ENCODE data around the gene CYB5A.
"Not testable (repeated sequence)": the region's sequence is repeated elsewhere in the genome, so short reads cannot be mapped to it uniquely, and the experiment has no call there.

Gene CYB5A, protein sequence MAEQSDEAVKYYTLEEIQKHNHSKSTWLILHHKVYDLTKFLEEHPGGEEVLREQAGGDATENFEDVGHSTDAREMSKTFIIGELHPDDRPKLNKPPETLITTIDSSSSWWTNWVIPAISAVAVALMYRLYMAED

GRCh38 chr18:74291771-74292540 is at the start of gene CYB5A:
Gene CYB5A (minus strand): TSS chr18:74291963. CDS start chr18:74291875, 88 bp downstream.
- DNase-seq: peak; percentile 80

GRCh38 chr18:74337912-74338309 is 46.1 kb upstream of the CYB5A start:
- DNase-seq: no peak

- no peak for DNase-seq
Measured at GRCh38 chr18:74337155-74337911, 45.6 kb upstream of the CYB5A start.

DNA sequence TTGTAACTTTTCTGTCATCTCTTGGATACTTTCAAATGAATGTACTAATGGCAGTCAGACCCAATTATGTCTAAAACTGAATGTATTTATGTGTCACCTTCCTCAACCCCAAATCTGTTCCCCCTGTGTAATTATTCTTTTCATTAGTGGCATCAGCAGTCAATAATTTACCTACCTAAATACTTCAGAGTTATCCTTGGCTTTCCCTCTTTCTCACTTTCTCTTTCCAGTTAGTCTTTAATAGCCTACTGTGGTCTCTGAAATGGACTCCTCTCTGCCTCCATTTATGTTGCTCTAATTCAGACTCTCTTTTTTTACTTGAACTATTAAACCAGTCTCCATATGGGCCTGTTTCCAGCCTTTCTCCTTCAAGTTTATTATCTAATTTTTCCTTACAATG is 44.9 kb upstream of the CYB5A start:
- no peak for DNase-seq

GRCh38 chr18:74334242-74334893 is 42.6 kb upstream of the CYB5A start:
- DNase-seq: no peak

DNA sequence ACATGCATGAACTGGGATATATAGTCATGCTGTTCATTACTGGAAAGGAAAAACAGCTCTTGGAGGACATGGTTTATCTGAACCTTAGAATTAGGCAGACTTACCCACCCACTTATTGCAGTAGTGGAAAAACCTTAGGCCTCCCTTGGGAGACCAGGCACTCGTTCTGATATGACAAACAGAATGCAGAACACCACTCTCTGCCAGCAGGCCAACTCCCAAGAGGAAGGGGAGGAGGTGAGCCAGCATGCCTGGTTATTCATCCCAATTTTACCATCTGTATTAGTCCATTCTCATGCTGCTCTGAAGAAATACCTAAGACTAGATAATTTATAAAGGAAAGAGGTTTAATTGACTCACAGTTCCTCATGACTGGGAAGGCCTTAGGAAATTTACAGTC is 41.3 kb upstream of the CYB5A start:
- no peak for DNase-seq

- DNase-seq: no peak
Measured at GRCh38 chr18:74331404-74331803, 39.6 kb upstream of the CYB5A start.

- DNase-seq: no peak
Measured at GRCh38 chr18:74329688-74330205, 38.0 kb upstream of the CYB5A start.

DNA sequence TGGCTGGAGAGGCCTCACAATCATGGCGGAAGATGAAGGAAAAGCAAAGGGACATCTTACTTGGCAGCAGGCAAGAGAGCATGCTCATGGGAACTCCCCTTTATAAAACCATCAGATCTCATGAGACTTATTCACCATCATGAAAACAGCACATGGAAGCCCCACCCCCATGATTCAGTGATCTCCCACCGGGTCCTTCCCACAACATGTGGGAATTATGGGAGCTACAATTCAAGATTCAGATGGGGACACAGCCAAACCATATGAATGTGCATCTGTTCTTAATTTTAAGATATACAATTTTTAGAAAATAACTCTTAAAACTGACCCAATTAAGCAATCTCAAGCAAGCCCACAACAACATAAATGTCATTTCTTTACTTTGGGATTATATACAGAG is 36.4 kb upstream of the CYB5A start:
- no peak for DNase-seq

DNA sequence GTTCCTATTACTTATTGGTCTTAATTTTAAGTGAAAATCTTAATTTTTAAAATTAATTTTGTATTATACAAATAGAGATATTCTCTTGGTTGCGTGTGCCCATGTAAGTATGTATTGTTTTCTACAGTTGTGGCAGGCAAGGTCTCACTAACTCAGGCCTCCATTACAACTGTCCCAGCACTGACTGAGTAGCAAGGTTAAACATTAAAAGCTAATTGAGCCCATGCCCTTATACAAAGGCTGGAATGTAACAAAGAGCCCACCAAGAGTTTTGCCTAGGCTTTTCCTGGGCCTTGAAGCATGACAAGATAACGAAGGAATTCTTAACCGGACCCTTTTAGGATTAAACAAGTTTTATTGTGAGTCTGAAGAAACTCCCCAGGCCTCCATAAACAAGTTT is 35.0 kb upstream of the CYB5A start:
- not testable (repeated sequence) for DNase-seq

DNA sequence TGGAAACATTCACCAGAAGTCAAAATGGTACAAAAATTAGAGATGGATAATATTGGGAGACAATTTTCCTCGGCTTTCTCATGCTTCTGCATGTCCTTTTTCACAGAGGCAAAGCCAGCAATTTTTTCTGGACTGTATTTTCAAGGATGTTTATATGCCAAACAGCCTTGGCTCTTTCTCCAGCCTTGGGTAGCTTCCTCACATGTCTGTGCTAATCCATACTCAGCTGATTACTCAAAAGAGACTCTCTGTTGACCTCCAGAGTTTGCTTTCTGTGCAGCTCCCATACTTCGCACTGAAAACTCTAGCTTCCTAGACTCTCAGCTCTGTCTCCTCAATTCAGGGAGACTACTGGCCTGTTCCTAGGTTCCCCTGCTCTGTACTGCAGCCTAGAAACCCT is 34.5 kb upstream of the CYB5A start:
- no peak for DNase-seq

- DNase-seq: no peak
Measured at GRCh38 chr18:74316257-74317170, 24.8 kb upstream of the CYB5A start.

DNA sequence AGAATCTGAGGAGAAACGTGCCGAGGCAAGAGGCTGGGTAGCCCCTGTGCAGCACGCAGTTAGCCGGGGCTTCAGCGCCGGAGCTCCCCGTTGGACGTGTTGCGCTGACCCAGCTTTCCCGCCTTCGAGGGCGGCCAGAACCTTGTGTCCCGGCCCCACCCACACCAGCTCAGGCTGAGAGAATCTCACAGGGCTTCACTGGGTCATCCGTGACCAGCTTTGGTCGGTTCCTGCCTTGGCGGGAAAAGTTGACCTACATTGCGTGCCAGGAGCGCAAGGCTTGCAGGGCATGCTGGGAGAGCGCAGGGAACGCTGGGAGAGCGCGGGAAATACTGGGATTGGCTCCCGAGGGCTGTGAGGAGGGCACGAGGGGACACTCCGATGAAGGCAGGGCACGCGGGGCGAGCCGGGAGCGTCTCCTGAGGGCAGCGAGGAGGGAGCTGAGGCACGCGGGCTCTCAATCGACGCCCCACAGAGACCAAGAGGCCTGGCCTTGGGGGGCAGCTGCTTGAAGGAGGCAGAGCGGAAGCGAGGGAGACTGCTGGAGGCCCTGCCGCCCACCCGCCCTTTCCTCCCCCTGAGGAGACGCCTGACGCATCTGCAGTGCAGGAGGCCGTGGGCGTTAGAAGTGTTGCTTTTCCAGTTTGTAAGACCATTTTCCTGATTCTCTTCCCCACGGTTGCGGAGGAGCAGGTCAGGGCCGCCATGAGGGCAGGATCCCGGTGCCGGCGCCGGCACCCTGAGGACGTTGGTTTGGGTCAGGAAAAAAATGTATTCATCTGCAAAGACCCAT is 23.9 kb upstream of the CYB5A start, which contains the start of gene C18orf63:
C18orf63 (plus strand) TSS at position 376 of the 793 bp plus-strand sequence. CDS start 2,027 bp downstream, outside the sequence.
- DNase-seq: no peak

GRCh38 chr18:74314759-74315463 is 23.1 kb upstream of the CYB5A start:
- no peak for DNase-seq

DNA sequence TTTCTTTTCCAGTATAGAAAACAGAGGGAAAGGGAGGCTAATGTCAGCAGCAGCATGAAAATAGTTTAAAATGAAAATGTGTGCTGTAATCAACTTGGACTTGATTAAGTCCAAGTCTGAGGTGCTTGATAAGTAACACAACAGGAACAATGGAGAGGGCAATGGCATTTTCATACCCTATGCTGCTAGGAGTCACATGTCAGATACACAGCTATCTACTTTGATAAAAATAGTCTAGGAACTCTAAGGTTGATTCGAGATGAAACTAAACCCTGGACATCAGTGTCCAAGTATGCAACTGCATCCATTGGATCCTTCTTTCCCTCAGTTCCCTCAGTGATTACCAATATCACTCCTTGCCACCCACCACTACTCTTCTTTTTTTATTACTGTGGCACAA is 19.2 kb upstream of the CYB5A start:
- DNase-seq: no peak

DNA sequence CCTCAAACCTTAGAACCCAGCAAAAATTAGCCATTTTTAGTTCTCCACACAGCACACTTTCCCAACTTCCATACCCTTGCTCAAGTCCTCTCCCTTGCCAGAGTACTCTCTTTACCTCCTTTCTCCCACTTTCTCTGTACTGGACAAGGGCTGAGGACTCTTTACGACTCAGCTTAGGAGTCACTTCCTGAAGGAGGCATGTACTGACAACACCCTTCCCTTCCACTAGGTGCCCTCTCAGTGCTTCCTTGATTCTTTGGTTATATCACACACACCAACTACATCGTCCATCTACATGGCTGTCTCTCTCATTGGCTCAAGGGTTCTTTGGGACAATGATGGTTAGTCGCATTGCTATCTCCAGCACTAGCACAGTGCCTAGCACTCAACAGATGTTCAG is 18.6 kb upstream of the CYB5A start:
- no peak for DNase-seq

- DNase-seq: no peak
Measured at GRCh38 chr18:74303936-74304335, 12.2 kb upstream of the CYB5A start.

GRCh38 chr18:74303306-74303705 is 11.5 kb upstream of the CYB5A start:
- no peak for DNase-seq

DNA sequence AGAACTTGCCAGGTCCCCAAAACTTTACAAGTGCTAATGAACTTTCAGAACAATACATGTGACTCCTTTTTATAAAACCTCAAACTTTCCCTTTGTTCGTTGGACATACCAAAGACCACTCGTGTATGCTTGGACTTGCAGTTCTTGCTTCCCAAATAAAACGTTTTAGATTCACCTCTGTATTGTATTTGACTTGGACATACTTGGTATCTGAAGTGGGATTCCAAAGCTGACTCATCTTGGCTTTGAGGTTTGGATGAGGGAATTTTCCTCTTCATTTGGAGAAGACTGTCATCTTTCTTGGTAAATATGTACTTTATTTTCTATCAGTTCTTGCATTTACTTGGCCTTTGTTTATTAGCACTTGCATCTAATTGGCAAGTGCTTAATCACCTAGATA is 8.0 kb upstream of the CYB5A start:
- DNase-seq: no peak

GRCh38 chr18:74299162-74299561 is 7.4 kb upstream of the CYB5A start:
- no peak for DNase-seq

GRCh38 chr18:74294526-74294925 is 2.8 kb upstream of the CYB5A start:
- no peak for DNase-seq
